Stimulated activated CD4-positive, alpha-beta T cell treated with anti-CD3 and anti-CD28 coated beads, Interleukin-2, amount 100 ng/mL, for 24 hours (primary cell): ENCODE measurements around the gene ARHGEF19.
A peak's percentile ranks its signal among the peaks of the same experiment; 100 is the strongest.
"Not testable (repeated sequence)": the region's sequence is repeated elsewhere in the genome, so short reads cannot be mapped to it uniquely, and the experiment has no call there.

Experiments
- DNase-seq, 2 donors: peaks; one replicate each; pipeline ENCODE4 v3.0.0-alpha.2; 2020

The ARHGEF19 gene

DNA sequence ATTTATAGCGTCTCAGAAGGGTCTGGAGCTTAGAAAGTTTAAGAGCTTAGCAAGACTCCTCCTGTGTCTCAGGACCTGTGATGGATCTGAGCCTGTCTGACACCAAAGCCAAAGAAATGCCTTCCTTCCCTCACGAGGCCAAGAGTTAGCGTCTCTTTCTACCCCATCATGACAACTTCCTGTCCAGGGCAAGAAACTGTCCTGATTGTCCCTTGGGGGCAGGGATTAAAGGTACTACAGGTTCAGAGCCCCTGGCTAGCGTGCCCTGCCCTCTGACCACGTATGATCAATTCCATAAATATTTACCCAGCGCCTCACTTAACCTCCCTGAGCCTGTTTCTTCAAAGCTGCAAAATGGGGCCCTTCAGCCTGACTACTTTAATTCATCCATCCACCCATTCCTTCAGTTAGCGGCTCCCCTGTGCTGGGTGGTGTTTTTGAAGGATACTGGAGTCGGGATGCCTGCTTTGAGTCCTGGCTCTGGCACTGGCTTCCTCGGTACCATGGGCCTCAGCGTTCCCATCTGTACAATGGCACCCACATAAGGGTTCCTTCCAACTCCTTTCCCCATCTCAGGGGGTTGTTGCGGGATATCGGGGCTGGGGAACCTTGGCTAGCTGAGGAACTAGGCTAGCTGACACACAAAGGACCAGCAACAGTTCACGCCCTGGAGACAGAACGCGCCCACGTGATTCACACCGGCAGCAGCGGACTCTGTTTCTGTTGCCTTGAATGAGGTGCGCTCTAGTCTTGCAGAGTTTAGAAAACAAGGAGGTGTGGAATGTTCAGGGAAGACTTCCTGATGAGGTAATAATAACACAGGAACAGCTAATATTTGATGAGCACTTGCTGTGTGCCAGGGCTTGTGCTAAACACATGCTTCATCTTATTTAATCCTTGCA, 33.6 kb downstream of the ARHGEF19 start:
- DNase-seq: no peak

DNA sequence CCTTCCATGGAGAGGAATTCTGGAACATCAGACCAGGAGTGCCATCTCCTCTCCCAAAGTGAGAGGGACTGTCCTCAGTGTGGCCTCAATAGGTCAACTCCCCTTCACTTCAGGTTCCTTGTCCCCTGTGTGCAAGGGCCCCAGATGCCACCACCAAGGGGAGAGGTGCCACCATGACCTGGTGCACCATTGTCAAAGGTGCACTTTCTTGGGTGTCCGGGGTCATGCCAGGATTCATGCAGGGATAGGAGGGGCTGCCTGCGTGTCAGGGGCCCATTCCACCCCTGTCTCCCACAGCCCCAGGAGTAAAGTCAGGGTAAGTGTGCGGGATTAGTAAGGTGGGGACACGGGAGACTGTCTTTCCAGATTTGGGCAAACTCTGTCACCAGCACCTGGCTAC, 35.1 kb downstream of the ARHGEF19 start:
- no peak for DNase-seq

DNA sequence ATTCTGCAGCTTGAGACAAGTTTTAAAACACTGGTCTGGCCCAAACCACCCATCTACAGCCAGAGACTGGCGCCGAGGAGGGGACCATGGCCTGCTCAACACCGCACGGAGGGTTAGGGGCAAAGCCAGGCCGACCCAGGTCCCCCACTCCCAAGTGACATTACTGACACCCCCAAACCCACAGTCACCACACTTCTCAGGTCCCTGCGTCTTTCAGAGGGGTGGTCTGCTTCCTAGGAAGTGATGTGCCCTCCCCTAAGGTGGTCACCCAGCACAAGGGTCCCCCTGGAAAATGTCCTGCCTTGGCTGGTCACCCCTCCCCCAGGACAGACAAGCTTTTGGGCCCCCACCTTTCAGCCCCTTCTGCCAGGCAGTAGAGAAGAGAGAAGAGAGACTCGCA, 35.8 kb downstream of the ARHGEF19 start:
- DNase-seq: no peak

DNA sequence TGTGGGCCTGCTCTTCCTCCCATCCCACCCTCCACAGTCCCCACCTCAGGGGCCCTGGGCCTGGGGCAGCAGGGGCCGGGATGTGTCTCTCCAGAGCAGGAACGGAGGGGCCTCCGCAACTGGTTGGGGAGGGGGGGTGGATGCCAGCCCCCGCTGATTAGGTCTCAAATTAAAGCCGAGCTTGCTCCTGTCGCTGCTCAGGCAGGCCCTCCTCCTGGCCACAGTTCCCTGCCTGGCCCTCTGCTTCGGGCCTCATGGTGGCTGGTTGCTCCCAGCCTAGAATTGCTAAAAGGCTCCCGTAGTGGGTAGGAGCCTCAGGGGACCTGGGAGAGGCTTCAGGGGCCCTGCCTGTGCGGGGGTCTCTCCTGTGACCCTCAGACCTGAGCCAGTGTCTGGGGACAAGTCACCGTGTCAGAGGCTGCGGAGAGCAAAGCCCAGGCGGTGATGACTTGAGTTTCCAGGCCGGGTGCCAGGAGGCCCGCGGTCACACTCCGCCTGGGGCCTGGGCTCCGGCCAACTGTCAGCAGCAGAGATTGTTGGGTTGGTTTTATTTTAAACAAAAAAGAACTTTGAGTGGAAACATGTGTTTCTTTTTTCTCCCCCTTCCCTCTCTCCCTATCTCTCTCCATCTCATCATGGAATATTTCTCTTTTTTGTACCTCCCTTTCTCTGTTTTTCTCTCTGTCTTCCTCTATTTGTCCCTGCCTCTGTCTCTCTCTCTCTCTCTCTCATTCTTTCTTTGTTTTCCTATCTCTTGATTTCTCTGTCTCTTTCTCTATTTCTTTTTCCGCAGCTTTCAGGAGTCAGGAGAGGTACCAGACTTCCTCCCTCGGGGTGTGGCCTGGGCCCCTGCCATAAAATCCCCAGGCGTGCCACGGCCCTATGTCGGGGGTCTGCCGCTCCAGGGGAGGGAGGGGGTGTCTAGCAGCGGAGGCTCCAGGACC, 36.6 kb downstream of the ARHGEF19 start:
- no peak for DNase-seq

DNA sequence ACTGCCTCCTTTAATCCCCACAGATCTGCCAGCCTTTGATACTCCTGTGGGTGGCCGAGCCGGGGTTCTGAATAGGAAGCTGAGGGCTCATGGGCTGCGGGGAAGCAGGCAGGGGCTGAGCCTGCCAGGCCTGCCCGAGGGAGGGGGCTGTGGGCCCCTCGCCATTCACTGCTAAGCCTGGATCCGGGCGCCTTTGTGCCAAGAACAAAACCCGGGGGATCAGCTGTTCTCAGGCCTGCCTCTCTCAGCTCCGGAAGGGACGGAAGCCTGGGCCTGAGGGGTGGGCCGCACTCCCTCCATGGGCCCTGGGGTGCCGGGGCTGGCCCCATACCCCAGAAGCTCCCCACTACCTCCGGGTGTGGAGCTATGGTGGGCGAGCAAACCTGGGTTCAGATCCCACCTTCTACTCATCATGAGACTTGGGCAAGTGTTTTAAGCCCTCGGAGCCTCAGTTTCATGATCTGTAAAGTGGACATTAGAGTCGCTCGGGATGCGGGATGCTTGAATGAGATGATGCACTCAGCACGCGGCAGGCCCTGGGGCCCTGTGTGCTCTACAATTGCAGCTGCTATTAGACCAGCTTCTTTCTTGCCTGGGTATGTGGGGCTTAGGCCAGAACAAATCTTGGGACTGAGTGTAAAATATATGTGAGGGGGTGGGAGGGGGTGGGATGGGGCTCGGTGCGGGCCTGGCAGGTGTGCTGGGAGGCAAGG, 37.4 kb downstream of the ARHGEF19 start:
- no peak for DNase-seq

DNA sequence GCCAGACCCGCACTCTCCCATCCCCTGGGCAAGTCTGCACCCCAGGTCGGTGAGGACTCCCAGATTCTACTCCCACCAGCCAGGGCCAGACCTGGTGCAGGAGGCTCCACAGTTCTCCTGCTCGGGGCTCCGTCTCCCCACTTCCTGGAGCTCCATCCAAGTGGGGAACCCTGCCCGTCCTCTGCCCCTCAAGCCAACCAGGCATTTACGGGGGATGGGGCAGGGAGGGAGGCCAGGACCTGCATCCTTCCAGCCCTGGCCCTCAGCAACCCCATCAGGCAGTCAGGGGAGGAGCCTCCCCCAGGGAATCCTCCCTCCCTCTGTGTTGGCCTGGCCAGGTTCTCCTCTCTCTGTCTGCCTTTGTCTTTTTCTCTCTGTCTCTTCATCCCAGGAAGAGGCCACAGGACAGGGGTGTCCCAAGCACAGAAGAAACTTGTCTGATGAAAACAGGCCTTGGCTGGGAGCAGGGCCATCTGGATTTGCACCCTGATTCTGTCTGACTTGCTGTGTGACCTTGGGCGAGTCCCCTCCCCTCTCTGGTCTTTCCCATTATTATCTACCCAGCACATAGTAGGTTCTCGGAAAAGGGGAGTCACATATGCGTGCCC, 38.1 kb downstream of the ARHGEF19 start:
- DNase-seq: no peak

DNA sequence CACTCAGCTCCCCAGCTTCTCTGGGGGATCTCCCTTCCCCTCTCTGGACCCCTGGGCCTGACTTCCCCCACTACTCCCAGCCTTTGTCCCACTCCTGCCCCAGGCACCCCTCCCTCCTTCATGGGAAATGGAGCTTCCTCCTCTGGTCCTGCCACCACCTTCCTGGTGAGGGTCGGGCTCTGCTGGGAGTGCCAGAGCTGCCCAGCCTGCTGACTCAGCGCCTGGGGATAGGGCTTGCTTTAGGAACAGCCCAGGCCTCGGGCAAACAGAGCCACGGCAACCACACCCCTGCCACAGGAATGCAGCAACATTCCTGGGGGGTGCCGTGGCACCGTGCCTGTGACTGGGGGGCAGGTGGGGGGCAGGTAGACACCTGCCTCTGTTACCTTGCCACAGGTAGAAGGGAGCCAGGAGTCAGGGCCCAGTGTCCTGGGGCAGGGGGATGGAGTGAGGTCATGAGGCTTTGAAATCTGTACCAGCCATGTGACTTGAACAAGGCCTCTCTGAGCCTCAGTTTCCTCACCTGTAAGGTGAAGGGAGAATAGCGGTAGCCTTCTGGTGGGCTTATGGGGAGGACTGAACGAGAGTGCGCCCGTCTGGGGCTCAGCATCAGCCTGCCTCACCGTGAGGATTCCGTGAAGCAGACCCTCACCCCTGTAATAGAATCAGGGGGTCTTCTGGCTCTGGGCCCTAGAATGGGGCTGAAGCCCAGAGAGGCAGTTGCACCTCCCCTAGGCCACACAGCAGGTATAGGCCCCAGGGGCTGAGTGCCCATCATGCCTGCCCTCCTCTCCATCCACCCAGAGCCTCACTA, 38.8 kb downstream of the ARHGEF19 start:
- DNase-seq: no peak

DNA sequence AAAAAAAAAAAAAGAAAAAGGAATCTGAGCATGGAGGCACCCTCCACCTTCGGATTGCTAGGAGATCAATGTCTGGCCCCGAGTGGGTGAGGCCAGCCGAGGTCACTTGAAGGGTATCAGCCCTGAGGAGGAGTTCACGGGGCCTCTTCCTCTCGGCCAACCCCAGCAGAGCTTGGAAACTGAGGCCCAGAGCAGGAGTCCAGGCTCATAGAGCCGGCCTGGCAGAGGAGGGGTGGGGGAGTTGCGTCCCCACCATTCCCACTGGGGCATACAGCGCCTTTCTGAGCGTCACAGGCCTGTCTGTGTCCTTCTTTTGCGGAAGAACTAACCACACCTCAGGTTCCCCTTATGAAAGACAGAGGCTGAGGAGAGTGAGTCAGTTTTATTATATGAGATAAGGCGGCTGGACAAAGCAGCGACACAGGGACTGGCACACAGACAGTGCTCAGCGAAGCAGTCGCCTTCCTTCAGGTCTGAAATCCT, 39.4 kb downstream of the ARHGEF19 start:
- no peak for DNase-seq

DNA sequence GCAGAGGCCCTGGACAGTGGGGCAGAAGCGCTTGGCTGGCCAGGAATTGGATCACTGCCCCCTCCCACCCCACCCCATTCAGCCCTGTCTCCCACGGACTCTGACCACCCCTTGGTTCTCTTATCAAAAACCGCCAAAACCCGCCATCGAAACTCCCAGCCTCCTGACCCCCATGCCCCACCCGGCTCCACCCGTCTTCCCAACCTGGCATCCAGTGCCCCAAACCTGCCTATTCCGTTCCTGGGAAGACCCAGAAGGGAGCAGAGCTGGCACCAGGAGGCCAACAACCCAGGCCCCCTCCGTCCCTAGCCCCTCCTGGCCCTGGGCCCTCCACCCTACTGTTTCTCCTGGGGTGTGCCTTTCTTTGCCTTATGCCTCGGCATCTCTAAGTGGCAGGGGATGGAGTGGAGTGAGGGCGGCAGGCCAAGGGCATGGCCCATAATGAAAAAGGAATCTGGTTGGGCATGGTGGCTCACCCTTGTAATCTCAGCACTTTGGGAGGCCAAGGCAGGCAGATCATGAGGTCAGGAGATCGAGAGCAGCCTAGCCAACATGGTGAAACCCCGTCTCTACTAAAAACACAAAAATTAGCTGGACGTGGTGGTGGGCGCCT, 40.1 kb downstream of the ARHGEF19 start:
- no peak for DNase-seq

DNA sequence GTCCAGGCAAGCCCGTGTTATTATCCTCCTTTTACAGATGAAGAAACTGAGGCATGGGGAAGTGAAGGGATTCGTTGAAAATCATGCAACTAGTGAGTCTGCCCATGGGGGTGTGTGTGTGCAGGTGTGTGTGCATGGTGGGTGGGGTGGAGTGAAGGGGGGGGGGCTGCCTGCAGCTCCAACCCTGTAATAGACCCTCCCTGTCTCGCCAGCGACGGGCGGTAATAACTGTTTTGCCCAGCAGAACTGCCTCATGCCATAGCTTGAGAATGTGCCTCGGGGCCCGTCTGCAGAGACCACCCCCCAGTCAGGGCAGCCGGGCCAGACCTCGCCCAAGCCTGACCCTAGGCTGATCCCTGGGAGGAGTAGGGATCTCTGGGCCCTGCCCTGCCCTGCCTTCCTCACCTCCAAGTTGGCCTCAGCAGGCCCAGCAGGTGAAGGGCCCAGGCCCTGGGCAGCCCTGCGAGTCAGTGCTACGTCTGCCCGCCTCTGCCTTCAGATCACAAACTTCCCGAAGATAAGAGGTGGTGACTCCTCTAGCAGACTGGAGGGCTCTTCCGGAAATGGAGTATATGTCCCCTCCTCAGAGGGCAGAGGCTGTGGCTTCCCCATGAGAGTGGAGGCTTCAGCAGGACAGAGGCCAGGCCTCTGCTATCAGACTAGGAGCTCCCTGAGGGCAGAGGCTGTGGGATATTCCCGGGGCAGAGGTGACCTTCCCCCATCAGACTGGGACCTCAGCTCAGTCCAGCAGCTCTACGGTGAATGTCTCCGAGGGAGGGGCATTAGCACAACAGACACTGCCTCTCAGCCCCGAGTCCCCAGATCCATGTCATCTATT, 40.9 kb downstream of the ARHGEF19 start:
- no peak for DNase-seq

DNA sequence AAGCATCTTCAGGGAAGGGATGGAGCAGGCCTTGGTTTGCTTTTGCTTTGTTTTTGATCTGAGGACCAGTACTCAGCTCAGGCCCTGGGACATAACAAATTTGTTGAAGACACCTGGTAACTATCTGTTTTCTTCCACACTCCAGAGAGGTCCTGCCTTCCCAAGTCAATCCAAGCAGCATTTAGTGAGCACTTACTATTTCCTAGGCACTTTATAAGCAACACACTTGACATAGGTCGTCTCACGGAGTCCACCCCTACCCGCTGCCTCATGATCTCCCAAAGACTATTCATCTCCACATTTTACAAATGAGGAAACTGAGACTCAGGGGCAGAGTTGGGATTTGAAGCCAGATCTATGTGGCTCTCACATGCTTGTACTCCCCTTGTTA, 42.2 kb downstream of the ARHGEF19 start:
- DNase-seq: no peak

DNA sequence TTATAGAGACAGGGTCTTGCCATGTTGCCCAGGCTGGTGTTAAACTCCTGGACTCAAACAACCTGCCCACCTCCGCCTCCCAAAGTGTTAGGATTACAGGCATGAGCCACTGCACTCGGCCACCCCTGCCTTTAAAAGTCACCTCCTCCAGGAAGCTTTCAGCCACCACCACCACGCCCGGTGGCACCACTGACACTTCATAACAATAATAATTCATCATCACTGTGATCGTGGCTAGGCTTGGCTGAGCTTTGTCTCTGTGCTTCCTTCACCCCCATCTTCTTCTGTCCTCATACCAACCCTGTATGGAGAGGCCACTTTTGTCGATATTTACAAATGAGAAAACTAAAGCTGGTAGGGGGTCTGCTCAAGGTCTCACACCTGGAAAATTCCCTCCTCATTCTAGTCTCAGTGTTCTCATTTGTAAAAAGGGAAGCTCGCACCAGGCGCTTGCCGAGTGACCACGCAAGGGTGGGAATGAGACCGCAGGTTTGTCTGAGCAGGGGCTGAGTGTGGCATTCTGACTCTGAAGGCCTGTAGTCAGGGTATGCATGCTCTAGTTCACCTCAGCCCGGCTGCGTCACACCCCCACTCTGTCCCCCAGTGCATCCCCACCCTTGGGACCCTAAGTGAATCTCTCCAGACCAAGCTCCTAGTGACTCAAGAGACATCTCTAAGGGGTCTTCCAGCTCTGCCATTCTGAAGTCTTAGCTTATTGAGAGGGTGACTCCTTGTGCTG, 43.7 kb downstream of the ARHGEF19 start:
- DNase-seq: peak in 1 of 2 donors; percentile 19

DNA sequence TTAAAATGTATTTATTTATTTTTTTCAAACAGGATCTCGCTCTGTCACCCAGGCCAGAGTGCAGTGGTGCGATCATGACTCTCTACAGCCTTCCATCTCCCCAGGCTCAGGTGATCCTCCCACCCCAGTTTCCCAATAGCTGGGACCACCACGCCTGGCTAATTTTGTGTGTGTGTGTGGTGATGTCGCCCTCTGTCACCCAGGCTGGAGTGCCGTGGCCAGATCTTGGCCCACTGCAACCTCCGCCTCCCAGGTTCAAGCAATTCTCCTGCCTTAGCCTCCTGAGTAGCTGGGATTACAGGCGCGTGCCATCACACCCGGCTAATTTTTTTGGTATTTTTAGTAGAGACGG, 44.3 kb downstream of the ARHGEF19 start:
- DNase-seq: not testable (repeated sequence)

DNA sequence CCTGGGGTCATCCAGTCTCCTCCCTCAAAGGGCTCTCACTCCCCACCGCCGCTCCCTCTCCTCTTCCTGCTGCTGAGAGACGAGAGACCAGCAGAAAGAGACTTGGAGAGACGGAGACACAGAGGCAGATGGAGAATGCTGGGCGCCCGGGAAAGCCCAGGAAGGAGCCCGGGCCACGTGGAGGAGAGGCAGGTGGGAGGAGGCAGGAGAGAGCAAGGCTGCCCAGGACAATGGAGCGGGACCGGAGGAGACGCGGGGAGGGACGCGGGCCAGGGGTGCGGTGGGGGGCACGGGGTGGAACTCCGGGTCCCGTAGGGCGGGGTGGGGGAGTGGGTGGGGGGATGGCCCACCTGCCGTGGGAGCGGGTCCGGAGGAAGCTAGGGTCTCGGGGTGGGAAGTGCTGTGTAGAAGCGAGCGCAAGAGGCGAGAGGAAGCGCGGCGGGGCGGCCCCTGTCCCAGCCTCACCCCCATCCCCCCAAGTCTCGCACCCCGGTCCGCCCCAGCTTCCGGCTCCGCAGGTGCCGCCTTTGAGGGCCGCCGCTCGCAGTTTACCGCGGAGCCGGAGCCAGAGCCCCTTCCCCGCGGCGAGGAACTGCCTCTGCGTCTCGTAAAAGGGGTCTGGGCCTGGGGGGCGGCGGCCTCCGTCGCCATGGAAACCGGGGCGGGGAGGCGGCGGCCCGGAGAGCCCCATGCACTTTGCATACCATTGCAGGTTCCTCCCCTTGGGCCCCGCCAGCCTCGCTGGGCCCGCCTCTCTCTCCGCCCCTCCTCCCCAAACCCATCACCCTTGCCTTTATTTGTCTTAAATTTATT, 44.9 kb downstream of the ARHGEF19 start:
- peak; percentile 67 to 71 for DNase-seq

DNA sequence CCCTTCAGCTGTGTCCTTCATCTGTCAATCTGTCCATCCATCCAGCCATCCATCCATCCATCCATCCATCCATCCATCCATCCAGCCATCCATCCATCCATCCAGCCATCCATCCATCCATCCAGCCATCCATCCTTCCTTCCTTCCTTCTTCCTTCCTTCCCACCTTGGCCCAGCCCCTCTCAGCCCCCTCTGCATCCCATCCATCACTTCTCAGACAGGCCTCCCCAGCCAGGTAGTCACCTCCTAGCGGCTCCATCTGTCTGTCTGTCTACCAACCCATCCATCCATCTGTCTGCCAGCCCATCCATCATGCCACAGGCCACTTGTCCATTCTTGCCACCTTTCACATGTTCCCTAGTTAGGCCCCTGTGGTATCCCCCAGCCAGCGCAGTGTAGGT, 46.3 kb downstream of the ARHGEF19 start:
- DNase-seq: no peak

DNA sequence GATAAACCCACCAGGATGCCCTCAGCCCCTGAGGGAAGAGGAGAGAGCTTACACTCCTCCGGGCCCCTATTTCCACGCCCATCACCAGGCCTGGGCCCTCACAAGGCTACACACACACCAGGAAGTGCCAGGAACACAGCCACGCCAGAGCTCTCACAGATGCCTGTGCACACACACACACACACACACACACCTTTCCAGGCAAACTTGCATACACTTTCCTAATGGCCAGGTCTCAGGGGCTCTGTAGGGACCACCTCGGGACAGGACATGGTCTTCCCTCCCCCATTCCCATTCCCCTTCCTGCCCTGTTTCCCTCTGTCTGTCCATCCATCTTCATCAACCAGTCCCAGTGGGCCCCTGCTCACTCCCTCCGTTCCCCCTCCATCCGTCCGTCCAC, 46.9 kb downstream of the ARHGEF19 start:
- no peak for DNase-seq

DNA sequence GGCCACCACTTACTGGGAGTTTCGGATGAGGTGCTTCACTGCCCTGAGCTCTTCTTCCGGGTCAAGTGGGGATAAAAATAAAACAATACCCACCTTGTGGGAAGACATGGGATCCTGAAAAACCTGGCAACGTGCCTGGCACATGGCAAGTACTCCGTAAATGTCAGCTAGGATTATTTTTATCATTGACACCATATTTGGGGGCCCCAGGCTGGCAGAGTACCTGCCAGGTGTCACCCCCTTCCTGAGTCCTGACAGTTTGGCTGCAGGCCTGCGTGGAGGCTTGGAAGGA, 47.4 kb downstream of the ARHGEF19 start:
- DNase-seq: no peak

DNA sequence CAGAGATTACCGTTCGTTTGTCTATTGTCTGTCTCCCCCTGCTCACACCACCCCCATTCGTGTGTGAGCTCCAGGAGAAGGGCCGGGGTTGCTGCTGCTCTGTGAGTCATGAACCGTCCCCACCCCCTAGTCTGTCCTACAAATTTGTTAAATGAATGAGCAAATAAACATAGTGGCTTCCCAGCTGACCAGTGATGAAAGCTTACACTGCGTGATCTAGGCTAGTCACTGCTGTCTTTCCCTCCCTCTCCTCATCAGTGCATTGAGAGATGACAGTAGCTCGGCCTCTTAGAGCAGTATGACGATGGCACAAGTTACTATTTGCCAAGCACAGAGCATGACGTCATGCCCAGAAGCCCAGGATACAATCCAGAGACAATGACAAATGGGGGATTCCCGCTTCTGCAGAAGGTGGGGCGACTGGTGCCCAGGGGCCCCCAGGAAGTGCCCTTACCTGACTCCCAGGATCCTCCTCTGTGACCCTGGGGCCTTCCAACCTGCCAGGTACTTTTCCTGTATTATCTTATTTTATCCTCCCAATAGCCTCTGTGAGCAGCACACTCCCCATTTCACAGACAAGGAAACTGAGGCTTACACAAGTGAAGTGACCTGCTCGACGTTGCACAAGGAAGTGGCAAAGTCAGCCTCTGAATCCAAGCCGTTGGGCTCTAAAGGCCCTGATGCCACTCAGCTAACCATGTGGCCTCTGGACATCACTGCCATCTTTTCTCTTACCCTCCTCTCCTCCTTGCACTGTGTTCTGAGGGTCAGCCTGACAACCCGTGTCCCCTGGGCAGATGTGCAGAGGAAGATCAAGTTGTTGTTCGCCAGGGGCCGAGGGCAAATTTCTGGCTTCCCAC, 48.0 kb downstream of the ARHGEF19 start:
- DNase-seq: peak in 1 of 2 donors; percentile 22
